ENCODE measurements around the gene ARFGAP1. TPM values are rescaled to one million over a fixed set of nuclear protein-coding genes. Genes with fewer than 3 reads are reported as not detected.

Gene ARFGAP1
- total RNA-seq, 1 donor, result 85.5 TPM

DNA sequence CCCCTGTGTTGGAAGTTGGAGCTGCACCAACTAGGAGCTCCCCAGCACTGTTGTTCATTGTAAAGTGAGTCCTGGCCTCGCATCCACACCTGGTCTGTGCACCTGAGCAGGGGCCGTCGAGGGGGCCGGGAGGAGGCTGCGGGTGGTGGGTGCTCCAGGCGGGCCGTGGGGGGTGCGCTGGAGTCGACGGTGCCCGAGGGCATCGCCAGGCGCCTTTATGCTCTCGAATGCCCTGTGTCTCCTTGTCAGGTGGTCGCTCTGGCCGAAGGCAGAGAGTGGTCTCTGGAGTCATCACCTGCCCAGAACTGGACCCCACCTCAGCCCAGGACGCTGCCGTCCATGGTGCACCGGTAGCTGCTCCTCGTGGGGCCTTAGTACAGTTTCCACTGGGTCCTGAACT lies 4.3 kb downstream of the ARFGAP1 start:
- TF ChIP-seq CTCF (IDR thresholded peaks at IDR 0.05; ENCODE audit: insufficient read depth, low read depth, low read length), result no peak
- H3K4me3 ChIP-seq (ENCODE audit: low read depth, low read length), result no peak overlapping the region
- DNase-seq (ENCODE audit: low read depth), result no peak

- no peak for DNase-seq (ENCODE audit: low read depth)
- H3K4me3 ChIP-seq (ENCODE audit: low read depth, low read length), result no peak overlapping the region
- no peak for TF ChIP-seq CTCF (IDR thresholded peaks at IDR 0.05; ENCODE audit: insufficient read depth, low read depth, low read length)
Observed at GRCh38 chr20:63277466-63278272, 5.1 kb downstream of the ARFGAP1 start.

DNA sequence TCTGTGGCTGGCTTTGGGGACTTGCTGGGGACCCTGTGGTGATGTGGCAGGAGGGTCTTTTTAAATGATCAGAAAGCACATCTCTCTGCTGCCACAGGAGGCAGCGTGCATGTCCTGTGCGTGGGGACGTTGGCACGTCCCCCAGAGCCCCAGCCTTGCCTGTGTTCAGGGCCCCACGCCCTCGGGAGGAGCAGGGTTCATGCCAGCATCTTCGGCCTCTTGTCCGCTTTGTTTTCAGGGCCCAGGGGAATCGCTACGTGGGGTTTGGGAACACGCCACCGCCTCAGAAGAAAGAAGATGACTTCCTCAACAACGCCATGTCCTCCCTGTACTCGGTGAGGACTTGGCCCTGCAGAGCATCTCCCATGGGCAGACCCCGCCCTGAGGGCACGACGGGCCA lies 6.0 kb downstream of the ARFGAP1 start:
- no peak overlapping the region for H3K4me3 ChIP-seq (ENCODE audit: low read depth, low read length)
- DNase-seq (ENCODE audit: low read depth), result no peak
- TF ChIP-seq CTCF (IDR thresholded peaks at IDR 0.05; ENCODE audit: insufficient read depth, low read depth, low read length), result no peak

DNA sequence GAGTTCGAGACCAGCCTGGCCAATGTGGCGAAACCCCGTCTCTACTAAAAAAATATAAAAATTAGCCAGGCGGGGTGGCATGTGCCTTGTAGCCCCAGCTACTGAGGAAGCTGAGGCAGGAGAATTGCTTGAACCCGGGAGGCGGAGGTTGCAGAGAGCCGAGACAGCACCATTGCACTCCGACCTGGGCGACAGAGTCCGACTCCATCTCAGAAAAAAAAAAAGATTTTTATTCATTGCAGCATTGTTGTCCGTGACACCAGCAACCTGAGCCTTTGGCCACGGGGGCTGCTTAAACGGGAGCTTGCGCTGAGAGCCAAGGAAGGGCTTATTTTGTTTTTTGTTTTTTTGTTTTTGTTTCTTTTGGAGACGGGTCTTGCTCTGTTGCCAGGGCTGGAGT lies 7.3 kb downstream of the ARFGAP1 start:
- TF ChIP-seq CTCF (IDR thresholded peaks at IDR 0.05; ENCODE audit: insufficient read depth, low read depth, low read length), result no peak
- no peak overlapping the region for H3K4me3 ChIP-seq (ENCODE audit: low read depth, low read length)
- DNase-seq (ENCODE audit: low read depth), result no peak

DNA sequence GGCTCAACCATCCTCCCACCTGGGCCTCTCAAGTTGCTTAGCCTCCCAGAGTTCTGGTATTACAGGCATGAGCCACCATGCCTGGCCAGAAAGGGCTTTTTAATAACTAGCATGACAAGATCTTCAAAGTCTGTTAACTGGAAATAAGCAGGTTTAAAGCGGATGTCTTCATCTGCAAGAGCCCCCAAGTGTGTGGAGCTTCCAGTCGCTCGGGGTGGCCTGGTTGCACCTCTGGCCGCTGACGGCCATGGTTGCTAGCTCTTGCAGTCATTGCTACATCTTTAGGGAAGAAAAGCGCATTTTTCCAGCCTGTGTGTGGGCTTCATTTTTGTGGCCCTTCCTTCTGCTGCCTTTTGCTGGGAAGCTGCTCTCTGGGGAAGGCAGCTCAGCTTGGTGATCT lies 7.8 kb downstream of the ARFGAP1 start:
- H3K4me3 ChIP-seq (ENCODE audit: low read depth, low read length), result no peak overlapping the region
- no peak for DNase-seq (ENCODE audit: low read depth)
- no peak for TF ChIP-seq CTCF (IDR thresholded peaks at IDR 0.05; ENCODE audit: insufficient read depth, low read depth, low read length)

DNA sequence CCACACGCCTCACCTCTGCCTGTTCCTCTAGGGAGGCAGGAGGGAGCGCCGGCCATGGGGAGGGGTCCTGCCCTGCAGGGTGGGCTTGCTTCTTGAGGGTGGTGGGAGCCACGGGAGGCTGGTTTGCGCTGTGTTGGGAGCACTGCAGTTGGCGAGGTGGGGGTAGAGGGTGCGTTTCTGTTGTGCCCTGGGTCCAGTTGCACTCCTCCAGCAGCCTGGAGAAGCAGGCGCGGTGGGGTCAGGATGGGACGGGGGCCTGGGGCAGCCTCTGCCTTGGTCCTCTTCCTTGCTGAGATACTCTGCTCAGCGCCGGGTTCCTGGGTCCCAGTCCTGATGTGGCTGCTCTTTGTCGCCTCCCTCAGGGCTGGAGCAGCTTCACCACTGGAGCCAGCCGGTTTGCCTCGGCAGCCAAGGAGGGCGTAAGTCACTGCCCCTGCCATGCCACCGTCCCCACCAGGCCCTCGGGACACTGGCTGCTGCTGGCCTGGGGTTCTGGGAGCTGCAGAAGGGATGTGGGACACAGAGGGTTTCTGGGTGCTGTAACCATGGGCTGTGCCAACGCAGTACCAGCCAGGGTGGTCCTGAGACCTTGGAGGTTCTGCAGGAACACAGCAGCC lies 8.4 kb downstream of the ARFGAP1 start:
- TF ChIP-seq CTCF (IDR thresholded peaks at IDR 0.05; ENCODE audit: insufficient read depth, low read depth, low read length), result peak; percentile 29
- no peak overlapping the region for H3K4me3 ChIP-seq (ENCODE audit: low read depth, low read length)
- DNase-seq (ENCODE audit: low read depth), result no peak
